ENCODE measurements around the gene PDGFA. TPM values are rescaled to one million over a fixed set of nuclear protein-coding genes. Genes with fewer than 3 reads are reported as not detected.

Gene PDGFA
- total and polyA plus RNA-seq, 2 experiments from 2014 or later, result 35.6 to 43.1 TPM

DNA sequence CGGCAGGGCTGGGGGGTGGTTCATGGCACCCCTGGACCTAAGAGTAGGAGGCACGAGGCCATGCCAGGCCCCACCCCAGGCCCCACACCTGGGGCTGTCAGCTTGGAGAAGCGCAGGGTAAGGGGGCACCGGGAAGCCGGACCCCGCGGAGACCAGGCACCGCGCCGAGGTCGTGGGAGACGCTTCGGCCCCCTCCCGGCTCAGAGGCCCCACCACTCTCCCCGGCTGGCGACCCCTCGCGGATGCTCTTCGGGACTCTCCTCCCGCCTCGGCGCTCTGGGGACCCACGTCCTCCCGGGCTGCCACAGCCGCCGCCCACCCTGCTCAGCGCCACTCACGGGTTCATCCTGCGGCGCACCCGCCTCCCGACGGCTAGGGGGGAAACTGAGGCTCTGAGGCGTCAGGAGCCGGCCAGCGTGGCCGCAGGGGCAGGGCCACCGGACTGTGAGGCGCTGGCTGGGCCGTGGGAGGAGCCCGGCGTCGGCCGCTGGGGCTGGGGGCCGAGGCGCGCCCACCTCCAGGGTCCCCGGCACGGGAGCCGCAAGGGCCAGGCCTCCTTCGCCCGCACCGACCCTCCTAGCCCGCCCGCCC lies 25.9 kb downstream of the PDGFA start (continued):
- TF ChIP-seq, protein P1, sequence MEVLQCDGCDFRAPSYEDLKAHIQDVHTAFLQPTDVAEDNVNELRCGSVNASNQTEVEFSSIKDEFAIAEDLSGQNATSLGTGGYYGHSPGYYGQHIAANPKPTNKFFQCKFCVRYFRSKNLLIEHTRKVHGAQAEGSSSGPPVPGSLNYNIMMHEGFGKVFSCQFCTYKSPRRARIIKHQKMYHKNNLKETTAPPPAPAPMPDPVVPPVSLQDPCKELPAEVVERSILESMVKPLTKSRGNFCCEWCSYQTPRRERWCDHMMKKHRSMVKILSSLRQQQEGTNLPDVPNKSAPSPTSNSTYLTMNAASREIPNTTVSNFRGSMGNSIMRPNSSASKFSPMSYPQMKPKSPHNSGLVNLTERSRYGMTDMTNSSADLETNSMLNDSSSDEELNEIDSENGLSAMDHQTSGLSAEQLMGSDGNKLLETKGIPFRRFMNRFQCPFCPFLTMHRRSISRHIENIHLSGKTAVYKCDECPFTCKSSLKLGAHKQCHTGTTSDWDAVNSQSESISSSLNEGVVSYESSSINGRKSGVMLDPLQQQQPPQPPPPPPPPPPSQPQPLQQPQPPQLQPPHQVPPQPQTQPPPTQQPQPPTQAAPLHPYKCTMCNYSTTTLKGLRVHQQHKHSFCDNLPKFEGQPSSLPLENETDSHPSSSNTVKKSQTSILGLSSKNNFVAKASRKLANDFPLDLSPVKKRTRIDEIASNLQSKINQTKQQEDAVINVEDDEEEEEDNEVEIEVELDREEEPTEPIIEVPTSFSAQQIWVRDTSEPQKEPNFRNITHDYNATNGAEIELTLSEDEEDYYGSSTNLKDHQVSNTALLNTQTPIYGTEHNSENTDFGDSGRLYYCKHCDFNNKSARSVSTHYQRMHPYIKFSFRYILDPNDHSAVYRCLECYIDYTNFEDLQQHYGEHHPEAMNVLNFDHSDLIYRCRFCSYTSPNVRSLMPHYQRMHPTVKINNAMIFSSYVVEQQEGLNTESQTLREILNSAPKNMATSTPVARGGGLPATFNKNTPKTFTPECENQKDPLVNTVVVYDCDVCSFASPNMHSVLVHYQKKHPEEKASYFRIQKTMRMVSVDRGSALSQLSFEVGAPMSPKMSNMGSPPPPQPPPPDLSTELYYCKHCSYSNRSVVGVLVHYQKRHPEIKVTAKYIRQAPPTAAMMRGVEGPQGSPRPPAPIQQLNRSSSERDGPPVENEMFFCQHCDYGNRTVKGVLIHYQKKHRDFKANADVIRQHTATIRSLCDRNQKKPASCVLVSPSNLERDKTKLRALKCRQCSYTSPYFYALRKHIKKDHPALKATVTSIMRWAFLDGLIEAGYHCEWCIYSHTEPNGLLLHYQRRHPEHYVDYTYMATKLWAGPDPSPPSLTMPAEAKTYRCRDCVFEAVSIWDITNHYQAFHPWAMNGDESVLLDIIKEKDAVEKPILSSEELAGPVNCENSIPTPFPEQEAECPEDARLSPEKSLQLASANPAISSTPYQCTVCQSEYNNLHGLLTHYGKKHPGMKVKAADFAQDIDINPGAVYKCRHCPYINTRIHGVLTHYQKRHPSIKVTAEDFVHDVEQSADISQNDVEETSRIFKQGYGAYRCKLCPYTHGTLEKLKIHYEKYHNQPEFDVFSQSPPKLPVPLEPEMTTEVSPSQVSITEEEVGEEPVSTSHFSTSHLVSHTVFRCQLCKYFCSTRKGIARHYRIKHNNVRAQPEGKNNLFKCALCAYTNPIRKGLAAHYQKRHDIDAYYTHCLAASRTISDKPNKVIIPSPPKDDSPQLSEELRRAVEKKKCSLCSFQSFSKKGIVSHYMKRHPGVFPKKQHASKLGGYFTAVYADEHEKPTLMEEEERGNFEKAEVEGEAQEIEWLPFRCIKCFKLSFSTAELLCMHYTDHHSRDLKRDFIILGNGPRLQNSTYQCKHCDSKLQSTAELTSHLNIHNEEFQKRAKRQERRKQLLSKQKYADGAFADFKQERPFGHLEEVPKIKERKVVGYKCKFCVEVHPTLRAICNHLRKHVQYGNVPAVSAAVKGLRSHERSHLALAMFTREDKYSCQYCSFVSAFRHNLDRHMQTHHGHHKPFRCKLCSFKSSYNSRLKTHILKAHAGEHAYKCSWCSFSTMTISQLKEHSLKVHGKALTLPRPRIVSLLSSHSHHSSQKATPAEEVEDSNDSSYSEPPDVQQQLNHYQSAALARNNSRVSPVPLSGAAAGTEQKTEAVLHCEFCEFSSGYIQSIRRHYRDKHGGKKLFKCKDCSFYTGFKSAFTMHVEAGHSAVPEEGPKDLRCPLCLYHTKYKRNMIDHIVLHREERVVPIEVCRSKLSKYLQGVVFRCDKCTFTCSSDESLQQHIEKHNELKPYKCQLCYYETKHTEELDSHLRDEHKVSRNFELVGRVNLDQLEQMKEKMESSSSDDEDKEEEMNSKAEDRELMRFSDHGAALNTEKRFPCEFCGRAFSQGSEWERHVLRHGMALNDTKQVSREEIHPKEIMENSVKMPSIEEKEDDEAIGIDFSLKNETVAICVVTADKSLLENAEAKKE (CRISPR knock-in tag; IDR thresholded peaks at IDR 0.05), result no peak
- TF ChIP-seq NANOG (IDR thresholded peaks at IDR 0.05; ENCODE audit: borderline replicate concordance), result no peak
- TF ChIP-seq, protein P2, sequence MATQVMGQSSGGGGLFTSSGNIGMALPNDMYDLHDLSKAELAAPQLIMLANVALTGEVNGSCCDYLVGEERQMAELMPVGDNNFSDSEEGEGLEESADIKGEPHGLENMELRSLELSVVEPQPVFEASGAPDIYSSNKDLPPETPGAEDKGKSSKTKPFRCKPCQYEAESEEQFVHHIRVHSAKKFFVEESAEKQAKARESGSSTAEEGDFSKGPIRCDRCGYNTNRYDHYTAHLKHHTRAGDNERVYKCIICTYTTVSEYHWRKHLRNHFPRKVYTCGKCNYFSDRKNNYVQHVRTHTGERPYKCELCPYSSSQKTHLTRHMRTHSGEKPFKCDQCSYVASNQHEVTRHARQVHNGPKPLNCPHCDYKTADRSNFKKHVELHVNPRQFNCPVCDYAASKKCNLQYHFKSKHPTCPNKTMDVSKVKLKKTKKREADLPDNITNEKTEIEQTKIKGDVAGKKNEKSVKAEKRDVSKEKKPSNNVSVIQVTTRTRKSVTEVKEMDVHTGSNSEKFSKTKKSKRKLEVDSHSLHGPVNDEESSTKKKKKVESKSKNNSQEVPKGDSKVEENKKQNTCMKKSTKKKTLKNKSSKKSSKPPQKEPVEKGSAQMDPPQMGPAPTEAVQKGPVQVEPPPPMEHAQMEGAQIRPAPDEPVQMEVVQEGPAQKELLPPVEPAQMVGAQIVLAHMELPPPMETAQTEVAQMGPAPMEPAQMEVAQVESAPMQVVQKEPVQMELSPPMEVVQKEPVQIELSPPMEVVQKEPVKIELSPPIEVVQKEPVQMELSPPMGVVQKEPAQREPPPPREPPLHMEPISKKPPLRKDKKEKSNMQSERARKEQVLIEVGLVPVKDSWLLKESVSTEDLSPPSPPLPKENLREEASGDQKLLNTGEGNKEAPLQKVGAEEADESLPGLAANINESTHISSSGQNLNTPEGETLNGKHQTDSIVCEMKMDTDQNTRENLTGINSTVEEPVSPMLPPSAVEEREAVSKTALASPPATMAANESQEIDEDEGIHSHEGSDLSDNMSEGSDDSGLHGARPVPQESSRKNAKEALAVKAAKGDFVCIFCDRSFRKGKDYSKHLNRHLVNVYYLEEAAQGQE (IDR thresholded peaks at IDR 0.05; ENCODE audit: unreplicated experiment), result no peak

GRCh38 chr7:492714-493065 lies 27.0 kb downstream of the PDGFA start:
- peaks cover 11% of the 10 kb centered on the region; the same call in 2 of the 3 replicates for H3K4me1 Mint-ChIP-seq
- no peak overlapping the region for H3K4me2 ChIP-seq
- H3K27me3 Mint-ChIP-seq (ENCODE audit: insufficient read depth, low read depth, poor library complexity), result peaks cover 10% of the 10 kb centered on the region
- H3F3A ChIP-seq (replicated peaks; ENCODE audit: low read depth), result no peaks in the 10 kb centered on the region
- H3K27ac ChIP-seq (ENCODE audit: low read depth), result no peak overlapping the region
- peaks cover 10% of the 10 kb centered on the region; the same call in 2 of the 3 replicates for H3K9me3 Mint-ChIP-seq
- no peaks in the 10 kb centered on the region for H3K9me2 ChIP-seq (ENCODE audit: insufficient read depth)
- H3K27me3 ChIP-seq (ENCODE audit: insufficient read depth), result no peaks in the 10 kb centered on the region
- H3K79me2 ChIP-seq (replicated peaks; ENCODE audit: insufficient read depth), result no peaks in the 10 kb centered on the region
- no peak overlapping the region for H3K4me3 Mint-ChIP-seq
- H3K27ac Mint-ChIP-seq, result no peak overlapping the region
- no peak for ATAC-seq
- peaks cover 28% of the 10 kb centered on the region for H3K36me3 Mint-ChIP-seq (ENCODE audit: low read depth)
- no peak overlapping the region for H2AFZ ChIP-seq
- no peaks in the 10 kb centered on the region for H3K4me1 ChIP-seq (ENCODE audit: insufficient read depth)
- no peak overlapping the region for H3K4me3 ChIP-seq
- DNase-seq (ENCODE audit: low spot score), result no peak
- no peaks in the 10 kb centered on the region for H3K36me3 ChIP-seq (ENCODE audit: insufficient read depth)
- H4K20me1 ChIP-seq (replicated peaks; ENCODE audit: insufficient read depth), result no peaks in the 10 kb centered on the region
- TF ChIP-seq CREB1 (CRISPR knock-in tag; IDR thresholded peaks at IDR 0.05; ENCODE audit: low read depth) (no peak), STAT1 (IDR thresholded peaks at IDR 0.05; ENCODE audit: unreplicated experiment) (no peak), EZH2 (IDR thresholded peaks at IDR 0.05; ENCODE audit: low read depth, unreplicated experiment) (no peak), EZH2phosphoT487 (IDR thresholded peaks at IDR 0.05; ENCODE audit: unreplicated experiment) (no peak), JUNB (IDR thresholded peaks at IDR 0.05; ENCODE audit: unreplicated experiment) (no peak), ETS1 (IDR thresholded peaks at IDR 0.05) (no peak)
- TF ChIP-seq, protein P3, sequence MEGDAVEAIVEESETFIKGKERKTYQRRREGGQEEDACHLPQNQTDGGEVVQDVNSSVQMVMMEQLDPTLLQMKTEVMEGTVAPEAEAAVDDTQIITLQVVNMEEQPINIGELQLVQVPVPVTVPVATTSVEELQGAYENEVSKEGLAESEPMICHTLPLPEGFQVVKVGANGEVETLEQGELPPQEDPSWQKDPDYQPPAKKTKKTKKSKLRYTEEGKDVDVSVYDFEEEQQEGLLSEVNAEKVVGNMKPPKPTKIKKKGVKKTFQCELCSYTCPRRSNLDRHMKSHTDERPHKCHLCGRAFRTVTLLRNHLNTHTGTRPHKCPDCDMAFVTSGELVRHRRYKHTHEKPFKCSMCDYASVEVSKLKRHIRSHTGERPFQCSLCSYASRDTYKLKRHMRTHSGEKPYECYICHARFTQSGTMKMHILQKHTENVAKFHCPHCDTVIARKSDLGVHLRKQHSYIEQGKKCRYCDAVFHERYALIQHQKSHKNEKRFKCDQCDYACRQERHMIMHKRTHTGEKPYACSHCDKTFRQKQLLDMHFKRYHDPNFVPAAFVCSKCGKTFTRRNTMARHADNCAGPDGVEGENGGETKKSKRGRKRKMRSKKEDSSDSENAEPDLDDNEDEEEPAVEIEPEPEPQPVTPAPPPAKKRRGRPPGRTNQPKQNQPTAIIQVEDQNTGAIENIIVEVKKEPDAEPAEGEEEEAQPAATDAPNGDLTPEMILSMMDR (conservative IDR thresholded peaks at IDR 0.05; ENCODE audit: low read depth in 2 of 2), result no peak

All from GM23338 (cell line).